Measurements from ENCODE around the gene INTS11.
A peak's percentile ranks its signal among the peaks of the same experiment; 100 is the strongest.

DNA sequence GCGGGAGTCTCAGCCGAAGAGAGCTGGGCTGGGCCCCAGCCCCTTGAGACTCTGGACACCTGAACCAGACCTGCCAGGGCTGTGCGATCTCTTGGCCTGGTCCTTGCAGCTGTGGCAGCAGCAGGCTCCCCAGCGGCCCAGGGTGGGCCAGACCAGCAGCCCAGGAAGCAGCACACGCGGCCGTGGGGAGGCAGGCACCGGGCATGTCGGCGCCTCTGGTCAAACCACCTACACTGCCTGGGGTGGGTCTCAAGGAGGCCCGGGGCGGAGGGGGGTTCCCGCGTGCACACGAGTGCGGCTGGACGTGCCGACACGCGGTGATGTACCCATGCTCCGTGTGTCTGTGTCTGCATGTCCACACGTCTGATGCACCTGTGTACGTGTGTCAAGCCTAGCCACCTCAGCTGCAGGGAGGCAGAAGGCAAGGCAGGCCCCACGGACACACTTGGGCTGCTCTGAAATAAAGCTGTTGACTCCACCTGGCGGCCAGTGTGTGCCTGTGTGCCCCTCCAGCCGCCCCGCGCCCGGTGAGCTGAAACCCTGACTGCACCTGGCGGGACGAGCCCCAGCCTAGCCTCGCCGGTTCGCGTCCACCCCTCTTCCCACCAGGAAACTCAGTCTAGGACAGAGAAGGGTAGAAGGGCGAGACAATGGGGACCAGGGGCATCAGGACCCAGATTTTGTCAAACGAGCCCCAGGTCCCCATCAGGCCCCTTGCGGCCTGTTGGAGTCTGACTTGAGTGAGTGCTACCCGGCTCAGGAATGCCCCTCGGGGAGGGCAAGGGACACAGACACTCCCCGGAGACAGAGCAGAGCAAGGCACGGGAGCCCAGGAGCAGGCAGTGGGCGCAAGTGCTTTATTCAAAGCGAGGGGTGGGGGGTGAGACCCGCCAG is 32.7 kb downstream of the INTS11 start:
- TF ChIP-seq EZH2 (IDR thresholded peaks at IDR 0.05; ENCODE audit: low read length, unreplicated experiment) = no peak
- TF ChIP-seq, protein P1, sequence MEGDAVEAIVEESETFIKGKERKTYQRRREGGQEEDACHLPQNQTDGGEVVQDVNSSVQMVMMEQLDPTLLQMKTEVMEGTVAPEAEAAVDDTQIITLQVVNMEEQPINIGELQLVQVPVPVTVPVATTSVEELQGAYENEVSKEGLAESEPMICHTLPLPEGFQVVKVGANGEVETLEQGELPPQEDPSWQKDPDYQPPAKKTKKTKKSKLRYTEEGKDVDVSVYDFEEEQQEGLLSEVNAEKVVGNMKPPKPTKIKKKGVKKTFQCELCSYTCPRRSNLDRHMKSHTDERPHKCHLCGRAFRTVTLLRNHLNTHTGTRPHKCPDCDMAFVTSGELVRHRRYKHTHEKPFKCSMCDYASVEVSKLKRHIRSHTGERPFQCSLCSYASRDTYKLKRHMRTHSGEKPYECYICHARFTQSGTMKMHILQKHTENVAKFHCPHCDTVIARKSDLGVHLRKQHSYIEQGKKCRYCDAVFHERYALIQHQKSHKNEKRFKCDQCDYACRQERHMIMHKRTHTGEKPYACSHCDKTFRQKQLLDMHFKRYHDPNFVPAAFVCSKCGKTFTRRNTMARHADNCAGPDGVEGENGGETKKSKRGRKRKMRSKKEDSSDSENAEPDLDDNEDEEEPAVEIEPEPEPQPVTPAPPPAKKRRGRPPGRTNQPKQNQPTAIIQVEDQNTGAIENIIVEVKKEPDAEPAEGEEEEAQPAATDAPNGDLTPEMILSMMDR (conservative IDR thresholded peaks at IDR 0.05; ENCODE audit: low read depth, low read length) = peak; percentile 95

Data from PC-3 (cell line).